ACC112 (cell line): Measurements from ENCODE around the gene GMFB.

Source experiments
- H2AFZ ChIP-seq: fragments of 200-600 bp; sonication (generic); one replicate; pipeline ENCODE4 v1.6.0; 2017; ENCODE audit warnings: antibody characterized with exemption, low read length; ENCODE audit not compliant: unreplicated experiment
- H3K27ac ChIP-seq: fragments of 200-600 bp; sonication (generic); 2 replicates; pipeline ENCODE4 v1.5.1; 2014; ENCODE audit warnings: low read depth, mild to moderate bottlenecking, antibody characterized with exemption, low read length, moderate library complexity
- H3K27me3 ChIP-seq: fragments of 200-600 bp; sonication (generic); 2 replicates; pipeline ENCODE4 v1.6.1; 2014; ENCODE audit warnings: mild to moderate bottlenecking, antibody characterized with exemption, low read length, moderate library complexity, mixed read lengths; ENCODE audit not compliant: insufficient read depth
- H3K36me3 ChIP-seq: fragments of 200-600 bp; sonication (generic); 2 replicates; pipeline ENCODE4 v1.6.1; 2016; ENCODE audit warnings: mild to moderate bottlenecking, antibody characterized with exemption, low read length, moderate library complexity, mixed read lengths; ENCODE audit not compliant: insufficient read depth
- H3K4me1 ChIP-seq: fragments of 200-600 bp; sonication (generic); one replicate; pipeline ENCODE4 v1.6.1; 2016; ENCODE audit warnings: low read length, mixed read lengths; ENCODE audit not compliant: insufficient read depth, unreplicated experiment, control insufficient read depth
- H3K4me3 ChIP-seq: fragments of 200-600 bp; sonication (generic); 2 replicates; pipeline ENCODE4 v1.5.1; 2014; ENCODE audit warnings: mild to moderate bottlenecking, low read depth, low read length
- H3K79me2 ChIP-seq: fragments of 200-600 bp; sonication (generic); one replicate; pipeline ENCODE4 v1.6.0; 2016; ENCODE audit warnings: low read length; ENCODE audit not compliant: control insufficient read depth, unreplicated experiment, insufficient read depth

Gene GMFB

GRCh38 chr14:54516709-54517108 lies 27.9 kb upstream of the GMFB start:
- Histone ChIP-seq H3K27ac (no peak overlapping the region), H2AFZ (no peak overlapping the region), H3K4me1 (no peaks in the 10 kb centered on the region), H3K36me3 (peaks cover 33% of the 10 kb centered on the region), H3K27me3 (no peaks in the 10 kb centered on the region), H3K4me3 (no peak overlapping the region), H3K79me2 (peaks cover 38% of the 10 kb centered on the region)

- Histone ChIP-seq H3K36me3 (peaks cover 33% of the 10 kb centered on the region), H3K27me3 (no peaks in the 10 kb centered on the region), H3K27ac (no peak overlapping the region), H3K79me2 (peaks cover 49% of the 10 kb centered on the region), H3K4me1 (peaks cover 5% of the 10 kb centered on the region), H3K4me3 (no peak overlapping the region), H2AFZ (no peak overlapping the region)
These were observed 26.9 kb upstream of the GMFB start for GRCh38 chr14:54515670-54516069.

GRCh38 chr14:54512393-54512792 lies 23.6 kb upstream of the GMFB start:
- H2AFZ ChIP-seq = no peak overlapping the region
- no peaks in the 10 kb centered on the region for H3K27me3 ChIP-seq
- H3K36me3 ChIP-seq = peaks cover 31% of the 10 kb centered on the region
- no peak overlapping the region for H3K4me3 ChIP-seq
- H3K27ac ChIP-seq = no peak overlapping the region
- H3K79me2 ChIP-seq = peaks cover 48% of the 10 kb centered on the region
- peaks cover 8% of the 10 kb centered on the region for H3K4me1 ChIP-seq

GRCh38 chr14:54509546-54510501 lies 21.0 kb upstream of the GMFB start, which contains the start of gene CGRRF1:
Gene CGRRF1 (plus strand): TSS chr14:54509906. CDS start chr14:54509960, 54 bp downstream.
- H3K4me1 ChIP-seq = peaks cover 8% of the 10 kb centered on the region
- H3K79me2 ChIP-seq = peaks cover 43% of the 10 kb centered on the region
- H3K27me3 ChIP-seq = no peaks in the 10 kb centered on the region
- H3K36me3 ChIP-seq = peaks cover 14% of the 10 kb centered on the region
- H2AFZ ChIP-seq = peak within 1 kb of the TSS; percentile 97
- H3K4me3 ChIP-seq = peak within 1 kb of the TSS; percentile 98
- H3K27ac ChIP-seq = peak within 1 kb of the TSS; percentile 25; the same call in 1 of the 2 replicates

- Histone ChIP-seq H3K4me1 (peaks cover 3% of the 10 kb centered on the region), H3K36me3 (no peaks in the 10 kb centered on the region), H3K4me3 (no peak overlapping the region), H3K27ac (no peak overlapping the region), H3K27me3 (no peaks in the 10 kb centered on the region), H2AFZ (peak overlapping the region; percentile 54), H3K79me2 (no peaks in the 10 kb centered on the region)
These were observed 14.7 kb upstream of the GMFB start for GRCh38 chr14:54503486-54503885.

GRCh38 chr14:54502602-54503001 lies 13.8 kb upstream of the GMFB start:
- no peak overlapping the region for H3K27ac ChIP-seq
- peaks cover 3% of the 10 kb centered on the region for H3K4me1 ChIP-seq
- H3K27me3 ChIP-seq = no peaks in the 10 kb centered on the region
- no peak overlapping the region for H2AFZ ChIP-seq
- H3K4me3 ChIP-seq = no peak overlapping the region
- no peaks in the 10 kb centered on the region for H3K36me3 ChIP-seq
- H3K79me2 ChIP-seq = no peaks in the 10 kb centered on the region

GRCh38 chr14:54501480-54501879 lies 12.7 kb upstream of the GMFB start:
- Histone ChIP-seq H3K27ac (no peak overlapping the region), H3K27me3 (no peaks in the 10 kb centered on the region), H3K79me2 (no peaks in the 10 kb centered on the region), H3K36me3 (no peaks in the 10 kb centered on the region), H3K4me3 (no peak overlapping the region), H2AFZ (no peak overlapping the region), H3K4me1 (peaks cover 3% of the 10 kb centered on the region)

GRCh38 chr14:54500744-54501143 lies 12.0 kb upstream of the GMFB start:
- no peaks in the 10 kb centered on the region for H3K27me3 ChIP-seq
- H3K36me3 ChIP-seq = no peaks in the 10 kb centered on the region
- H3K27ac ChIP-seq = no peak overlapping the region
- H3K79me2 ChIP-seq = no peaks in the 10 kb centered on the region
- H2AFZ ChIP-seq = no peak overlapping the region
- peaks cover 3% of the 10 kb centered on the region for H3K4me1 ChIP-seq
- H3K4me3 ChIP-seq = no peak overlapping the region

- Histone ChIP-seq H3K27me3 (no peaks in the 10 kb centered on the region), H3K36me3 (no peaks in the 10 kb centered on the region), H2AFZ (no peak overlapping the region), H3K79me2 (no peaks in the 10 kb centered on the region), H3K4me3 (no peak overlapping the region), H3K4me1 (peaks cover under 1% of the 10 kb centered on the region), H3K27ac (no peak overlapping the region)
These were observed 9.8 kb upstream of the GMFB start for GRCh38 chr14:54498579-54498978.

GRCh38 chr14:54498095-54498531 lies 9.3 kb upstream of the GMFB start:
- no peak overlapping the region for H2AFZ ChIP-seq
- H3K27ac ChIP-seq = no peak overlapping the region

GRCh38 chr14:54497224-54497623 lies 8.4 kb upstream of the GMFB start:
- Histone ChIP-seq H3K4me3 (no peak overlapping the region), H3K4me1 (no peaks in the 10 kb centered on the region), H3K27me3 (no peaks in the 10 kb centered on the region), H3K79me2 (no peaks in the 10 kb centered on the region), H3K36me3 (no peaks in the 10 kb centered on the region), H2AFZ (no peak overlapping the region), H3K27ac (no peak overlapping the region)

More at GRCh38 chr14:54498095-54498531, 9.3 kb upstream of the GMFB start:
- H3K4me3 ChIP-seq = no peak overlapping the region
- no peaks in the 10 kb centered on the region for H3K27me3 ChIP-seq
- no peaks in the 10 kb centered on the region for H3K36me3 ChIP-seq
- H3K79me2 ChIP-seq = no peaks in the 10 kb centered on the region
- no peaks in the 10 kb centered on the region for H3K4me1 ChIP-seq
